Activated CD4-positive, CD25-positive, alpha-beta regulatory T cell treated with anti-CD3 and anti-CD28 coated beads, Interleukin-2, amount 50 U/mL, for 16 hours (primary cell): Measurements from ENCODE around the gene MCEE.
A peak's percentile ranks its signal among the peaks of the same experiment; 100 is the strongest.
"Not testable (repeated sequence)": the region's sequence is repeated elsewhere in the genome, so short reads cannot be mapped to it uniquely, and the experiment has no call there.

Source experiments
- DNase-seq: peaks from one replicate; pipeline ENCODE4 v3.0.0-alpha.2; 2020; ENCODE audit warnings: low read depth, low spot score

Gene MCEE

GRCh38 chr2:71083297-71083696 lies 46.7 kb downstream of the MCEE start:
- DNase-seq = not testable (repeated sequence)

GRCh38 chr2:71082402-71083252 lies 47.4 kb downstream of the MCEE start:
- no peak for DNase-seq

- DNase-seq = no peak
Observed at GRCh38 chr2:71078624-71079023, 51.4 kb downstream of the MCEE start.

- DNase-seq = no peak
Observed at GRCh38 chr2:71074893-71075395, 55.1 kb downstream of the MCEE start.

- DNase-seq = no peak
Observed at GRCh38 chr2:71073475-71073874, 56.6 kb downstream of the MCEE start.

- no peak for DNase-seq
Observed at GRCh38 chr2:71072492-71072891, 57.5 kb downstream of the MCEE start.

- DNase-seq = peak; percentile 36
Observed at GRCh38 chr2:71071681-71072398, 58.2 kb downstream of the MCEE start.

- DNase-seq = no peak
Observed at GRCh38 chr2:71070294-71071093, 59.5 kb downstream of the MCEE start.

GRCh38 chr2:71069376-71069775 lies 60.7 kb downstream of the MCEE start:
- no peak for DNase-seq

- peak; percentile 94 for DNase-seq
Observed at GRCh38 chr2:71068218-71069035, 61.6 kb downstream of the MCEE start, which contains the start of gene NAGK. Gene NAGK (plus strand): TSS chr2:71068648. CDS start chr2:71068684, 36 bp downstream.

- DNase-seq = no peak
Observed at GRCh38 chr2:71067567-71068217, 62.3 kb downstream of the MCEE start.

- DNase-seq = no peak
Observed at GRCh38 chr2:71066856-71067255, 63.2 kb downstream of the MCEE start.

GRCh38 chr2:71064754-71065621 lies 65.0 kb downstream of the MCEE start:
- no peak for DNase-seq

GRCh38 chr2:71064110-71064611 lies 65.9 kb downstream of the MCEE start:
- no peak for DNase-seq

GRCh38 chr2:71063216-71063615 lies 66.8 kb downstream of the MCEE start:
- no peak for DNase-seq

GRCh38 chr2:71060871-71061270 lies 69.2 kb downstream of the MCEE start:
- no peak for DNase-seq

GRCh38 chr2:71060211-71060610 lies 69.8 kb downstream of the MCEE start:
- DNase-seq = no peak
